H1 (cell line): Measurements from ENCODE around the gene CXADR. TPM values are rescaled to one million over a fixed set of nuclear protein-coding genes. Genes with fewer than 3 reads are reported as not detected.

Experiments used
- CTCF ChIA-PET: fragments of 300-600 bp; sonication (Branson Sonifier 250); formaldehyde crosslinking; loops from one replicate; lab custom pipeline; 2021; ENCODE audit not compliant: partially characterized antibody; lab: Charles Lee
- POLR2A ChIA-PET: fragments of 300-600 bp; sonication (Branson Sonifier 250); formaldehyde crosslinking; loops from one replicate; lab custom pipeline; 2021; ENCODE audit warnings: inconsistent platforms; ENCODE audit not compliant: partially characterized antibody; lab: Charles Lee
- DNase-seq, 2 experiments: peaks; one replicate each; pipeline versions ENCODE4 v3.0.0 to v3.0.0-alpha.2; 2010 to 2022; ENCODE audit warnings: low spot score in 2 of 2, low read depth in 1 of 2, mixed read lengths in 1 of 2
- FAIRE-seq: peaks from 2 replicates; lab custom pipeline; 2011; peaks lifted over from hg19 to GRCh38; lab: Jason Lieb, UNC
- H2AFZ ChIP-seq: 2 replicates; pipeline ENCODE4 v1.8.1; 2012; ENCODE audit warnings: low read length, inconsistent platforms
- H2AK5ac ChIP-seq: 2 replicates; pipeline ENCODE4 v1.6.1; 2013; ENCODE audit warnings: low read depth, low read length
- H2BK120ac ChIP-seq: replicated peaks from 2 replicates; pipeline ENCODE3; 2013; ENCODE audit warnings: low read depth, low read length, inconsistent platforms
- H2BK12ac ChIP-seq: 2 replicates; pipeline ENCODE4 v1.6.1; 2013; ENCODE audit warnings: low read depth, low read length
- H2BK15ac ChIP-seq: 2 replicates; pipeline ENCODE4 v1.6.1; 2013; ENCODE audit warnings: low read length
- H2BK20ac ChIP-seq: 2 replicates; pipeline ENCODE4 v1.6.1; 2013; ENCODE audit warnings: low read length
- H2BK5ac ChIP-seq: 2 replicates; pipeline ENCODE4 v1.6.1; 2013; ENCODE audit warnings: low read depth, low read length
- H3K14ac ChIP-seq: 2 replicates; pipeline ENCODE4 v1.6.1; 2013; ENCODE audit warnings: inconsistent platforms; ENCODE audit not compliant: insufficient read length
- H3K18ac ChIP-seq: 2 replicates; pipeline ENCODE4 v1.6.1; 2013; ENCODE audit warnings: low read length; ENCODE audit errors: extremely low read depth
- H3K23ac ChIP-seq: 2 replicates; pipeline ENCODE4 v1.6.1; 2013; ENCODE audit warnings: inconsistent platforms; ENCODE audit not compliant: insufficient read length
- H3K23me2 ChIP-seq: 2 replicates; pipeline ENCODE4 v1.6.1; 2013; ENCODE audit warnings: low read depth, low read length
- H3K27ac ChIP-seq: 2 replicates; pipeline ENCODE4 v1.6.1; 2011; ENCODE audit warnings: low read depth, low read length, inconsistent platforms
- H3K27me3 ChIP-seq, 4 experiments: replicated peaks in 1 of 4; 1 replicate in 1 of 4; 2 replicates in 3 of 4; pipeline versions ENCODE4 v1.6.1 to v1.8.1; 2011 to 2013; ENCODE audit warnings: low read length in 3 of 4, mild to moderate bottlenecking in 3 of 4, inconsistent platforms in 2 of 4, mixed read lengths in 2 of 4, moderate library complexity in 1 of 4; ENCODE audit not compliant: control insufficient read depth in 3 of 4, insufficient read depth in 3 of 4; ENCODE audit errors: extremely low read depth in 1 of 4
- H3K36me3 ChIP-seq, 4 experiments: 2 replicates each; pipeline versions ENCODE4 v1.6.1 to v1.8.1; 2011 to 2013; ENCODE audit warnings: mild to moderate bottlenecking in 4 of 4, low read length in 3 of 4, moderate library complexity in 2 of 4, control low read depth in 1 of 4, inconsistent platforms in 1 of 4; ENCODE audit not compliant: insufficient read depth in 4 of 4, control insufficient read depth in 2 of 4
- H3K4ac ChIP-seq: replicated peaks from 2 replicates; pipeline ENCODE3; 2013; ENCODE audit warnings: low read length, low read depth, mixed read lengths, inconsistent platforms; ENCODE audit not compliant: insufficient read length
- H3K4me1 ChIP-seq, 4 experiments: replicated peaks in 1 of 4; 1 replicate in 1 of 4; 2 replicates in 3 of 4; pipeline versions ENCODE4 v1.6.1 to v1.8.1; 2011 to 2013; ENCODE audit warnings: low read length in 3 of 4, inconsistent platforms in 2 of 4, mixed read lengths in 1 of 4; ENCODE audit not compliant: insufficient read depth in 4 of 4, control insufficient read depth in 3 of 4
- H3K4me2 ChIP-seq, 2 experiments: 2 replicates each; pipeline versions ENCODE4 v1.6.1 to v1.8.1; 2011 to 2013; ENCODE audit warnings: low read depth in 2 of 2, low read length in 2 of 2, control low read depth in 1 of 2, inconsistent platforms in 1 of 2, mild to moderate bottlenecking in 1 of 2; ENCODE audit not compliant: insufficient read depth in 1 of 2
- H3K4me3 ChIP-seq, 4 experiments: fragments of 200-600, 300-600 bp in 1 of 4; sonication (generic), shearing (Covaris generic), sonication (Bioruptor Twin) in 1 of 4; 2 replicates each; pipeline versions ENCODE4 v1.5.1 to v1.8.1; 2011 to 2016; ENCODE audit warnings: low read length in 4 of 4, low read depth in 3 of 4, control low read depth in 2 of 4, inconsistent platforms in 2 of 4, mild to moderate bottlenecking in 2 of 4, mixed read lengths in 1 of 4, moderate library complexity in 1 of 4; ENCODE audit not compliant: insufficient read depth in 2 of 4; ENCODE audit errors: extremely low read depth in 1 of 4
- H3K56ac ChIP-seq: replicated peaks from 2 replicates; pipeline ENCODE3; 2013; ENCODE audit warnings: low read depth, mild to moderate bottlenecking, mixed read lengths, low read length, inconsistent platforms; ENCODE audit not compliant: insufficient read length
- H3K79me1 ChIP-seq: 2 replicates; pipeline ENCODE4 v1.6.1; 2013; ENCODE audit warnings: low read depth, low read length, control low read depth
- H3K79me2 ChIP-seq, 2 experiments: 2 replicates each; pipeline versions ENCODE4 v1.6.1 to v1.8.1; 2012 to 2013; ENCODE audit warnings: low read length in 2 of 2, mild to moderate bottlenecking in 2 of 2, inconsistent platforms in 1 of 2; ENCODE audit not compliant: insufficient read depth in 2 of 2, control insufficient read depth in 1 of 2
- H3K9ac ChIP-seq, 4 experiments: replicated peaks in 1 of 4; 1 replicate in 1 of 4; 2 replicates in 3 of 4; pipeline versions ENCODE4 v1.6.1 to v1.8.1; 2011 to 2013; ENCODE audit warnings: low read depth in 3 of 4, low read length in 3 of 4, control low read depth in 2 of 4, mild to moderate bottlenecking in 2 of 4, moderate library complexity in 2 of 4, inconsistent platforms in 1 of 4; ENCODE audit errors: extremely low read depth in 1 of 4
- H3K9me3 ChIP-seq, 2 experiments: 2 replicates each; pipeline versions ENCODE4 v1.6.1 to v1.8.1; 2012 to 2013; ENCODE audit warnings: mild to moderate bottlenecking in 2 of 2, moderate library complexity in 2 of 2, control low read depth in 1 of 2, inconsistent platforms in 1 of 2, low read depth in 1 of 2, low read length in 1 of 2, mixed read lengths in 1 of 2; ENCODE audit not compliant: insufficient read depth in 2 of 2
- H4K20me1 ChIP-seq, 2 experiments: replicated peaks in 1 of 2; 2 replicates each; pipeline versions ENCODE3 to v1.8.1; 2011 to 2013; ENCODE audit warnings: inconsistent platforms in 2 of 2, low read length in 2 of 2, mild to moderate bottlenecking in 1 of 2; ENCODE audit not compliant: insufficient read depth in 2 of 2, control insufficient read depth in 1 of 2
- H4K5ac ChIP-seq: 2 replicates; pipeline ENCODE4 v1.6.1; 2013; ENCODE audit warnings: low read length, low read depth, mixed read lengths, inconsistent platforms; ENCODE audit not compliant: insufficient read length
- H4K8ac ChIP-seq: 2 replicates; pipeline ENCODE4 v1.8.0; 2013; ENCODE audit warnings: mild to moderate bottlenecking, moderate library complexity, low read length, inconsistent platforms; ENCODE audit not compliant: insufficient read depth; ENCODE audit errors: extremely low read depth
- H4K91ac ChIP-seq: replicated peaks from 2 replicates; pipeline ENCODE3; 2013; ENCODE audit warnings: low read length, mixed read lengths, inconsistent platforms; ENCODE audit not compliant: insufficient read length
- EZH2 ChIP-seq: fragments of 200-600 bp; sonication (generic); IDR thresholded peaks from 2 replicates; pipeline ENCODE4 v1.7.1; 2012; ENCODE audit warnings: low read depth, mild to moderate bottlenecking, moderate library complexity, low read length, inconsistent platforms; ENCODE audit not compliant: severe bottlenecking
- GABPA ChIP-seq: IDR thresholded peaks from 2 replicates; pipeline ENCODE4 v1.6.1; 2011; ENCODE audit warnings: mild to moderate bottlenecking, low read length, moderate library complexity, borderline replicate concordance; ENCODE audit not compliant: insufficient read depth
- KDM5A ChIP-seq: fragments of 200-600 bp; IDR thresholded peaks from 2 replicates; pipeline ENCODE4 v1.7.1; 2012; ENCODE audit warnings: mild to moderate bottlenecking, low read length, inconsistent platforms, mixed read lengths
- RFX5 ChIP-seq: IDR thresholded peaks from 2 replicates; pipeline ENCODE4 v1.6.1; 2011; ENCODE audit warnings: low read depth, low read length, improper control_type of control experiment, borderline replicate concordance
- SP4 ChIP-seq: IDR thresholded peaks from 2 replicates; pipeline ENCODE4 v1.6.1; 2012; ENCODE audit warnings: low read length, inconsistent platforms
- TAF7 ChIP-seq: optimal IDR thresholded peaks from 2 replicates; pipeline ENCODE3; 2011; ENCODE audit warnings: low read depth, mild to moderate bottlenecking, inconsistent platforms, low read length, moderate library complexity, borderline replicate concordance
- TCF12 ChIP-seq: IDR thresholded peaks from 2 replicates; pipeline ENCODE4 v1.6.1; 2011; ENCODE audit warnings: low read depth, mild to moderate bottlenecking, low read length
- ZNF274 ChIP-seq: IDR thresholded peaks from 2 replicates; pipeline ENCODE4 v1.7.0; 2012; ENCODE audit warnings: low read length, borderline replicate concordance; ENCODE audit errors: extremely low read depth
- WGBS, 2 experiments: shearing (Covaris generic) in 1 of 2; methylation state at CpG; one replicate each; pipeline versions ENCODE4 v1.1.6 to v1.1.7; 2013 to 2015; ENCODE audit warnings: low lambda C conversion rate in 2 of 2, mixed read lengths in 2 of 2, inconsistent platforms in 1 of 2, low coverage in 1 of 2, missing lambda C conversion rate in 1 of 2; ENCODE audit not compliant: insufficient replicate concordance in 2 of 2, insufficient coverage in 1 of 2, insufficient read length in 1 of 2; ENCODE audit errors: extremely low coverage in 1 of 2, missing lambda C conversion rate in 1 of 2; 5-methylcytosine and 5-hydroxymethylcytosine counted together
- polyA plus RNA-seq, 7 experiments: library from polyadenylated mRNA; depleted of rRNA in 3 of 7; stranded (reverse) in 5 of 7; unstranded in 2 of 7; fragments of >200 nt in 5 of 7; fragments of 200-250 nt in 2 of 7; gene quantifications; 1 replicate in 5 of 7; 2 replicates in 1 of 7; 4 replicates in 1 of 7; pipeline versions ENCODE4 v1.2.1 to v1.2.3, GENCODE V29; 2011 to 2013; ENCODE audit warnings: missing spikeins in 2 of 7, mixed read lengths in 2 of 7
- total RNA-seq: library from RNA; stranded (reverse); fragmentation: NEBNext Ultra II Directional; extraction: Animal tissue kit (Norgen Biotek cat#: 25700); gene quantifications from 2 replicates; pipeline ENCODE4 v1.2.1, GENCODE V29; 2021

CXADR gene
- total and polyA plus RNA-seq, 2 of the 8 experiments (the other 6 are each of a cell fraction or from before 2014, with no cell fraction given): 45.6 to 145 TPM

DNA sequence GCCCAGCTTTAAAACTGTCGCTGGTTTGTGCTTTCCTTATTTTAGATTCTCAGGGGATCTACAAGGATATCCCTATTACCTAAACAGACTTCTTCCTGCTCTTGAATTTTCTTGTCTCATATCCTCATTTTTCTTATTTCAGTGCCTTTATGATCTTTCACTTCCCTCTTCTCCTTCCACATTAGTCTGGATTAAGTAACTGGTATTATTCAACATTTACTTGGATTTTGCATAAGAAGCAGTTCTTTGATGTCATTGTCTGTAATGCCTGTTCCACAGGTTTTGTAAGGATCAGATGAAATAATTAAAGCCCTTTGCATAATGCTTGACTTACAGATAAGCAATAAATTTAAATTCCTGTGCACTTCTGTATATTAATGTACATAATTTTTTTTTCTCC lies 26.5 kb downstream of the CXADR start:
- 86% methylated on average over 1 of the region's 1 CpG; no CpG with 5 or more reads in 1 of the 2 experiments for WGBS, 2 experiments
- Histone ChIP-seq H3K27me3 (no peaks in the 10 kb centered on the region), H2AFZ (no peak overlapping the region), H2BK15ac (no peak overlapping the region), H4K5ac (no peak overlapping the region), H4K20me1 (peaks cover 29 to 32% of the 10 kb centered on the region in 2 experiments), H3K56ac (no peak overlapping the region), H3K27ac (no peak overlapping the region), H3K4me1 (peaks cover under 1 to 6% (median 2%) of the 10 kb centered on the region in 4 experiments; a peak in 6 of 7 replicates), H2BK20ac (no peak overlapping the region), H2BK5ac (no peak overlapping the region), H2BK12ac (no peak overlapping the region), H2AK5ac (no peak overlapping the region), H3K14ac (no peak overlapping the region), H4K8ac (no peak overlapping the region), H3K9ac (no peak overlapping the region), H3K4ac (no peak overlapping the region), H3K4me2 (no peak overlapping the region), H3K79me1 (peaks cover 2% of the 10 kb centered on the region; the same call in 1 of the 2 replicates), H3K18ac (no peak overlapping the region), H3K23ac (no peak overlapping the region), H3K4me3 (no peak overlapping the region), H3K9me3 (no peaks in the 10 kb centered on the region), H3K36me3 (no peaks in the 10 kb centered on the region; a peak in 2 of 8 replicates), H4K91ac (no peak overlapping the region), H3K23me2 (no peaks in the 10 kb centered on the region; the same call in 1 of the 2 replicates), H2BK120ac (no peak overlapping the region), H3K79me2 (peaks cover 57 to 100% of the 10 kb centered on the region in 2 experiments)
- no peak for DNase-seq
- TF ChIP-seq TAF7 (no peak), GABPA (no peak), EZH2 (no peak), RFX5 (no peak), KDM5A (no peak), ZNF274 (no peak), TCF12 (no peak), SP4 (no peak)
- ChIA-PET POLR2A (interaction anchor here (1.5 to 1.9 kb wide), 3 partner anchors 13 to 26 kb away, joined by 6 to 7 read pairs (median 6); no protein-coding TSS in a partner anchor), CTCF (interaction anchor here (1.2 kb wide), 1 partner anchor 8 kb away, joined by 3 read pairs; no protein-coding TSS in a partner anchor)
- FAIRE-seq: no peak
